A549 (cell line): ENCODE measurements around the gene ACSF3. TPM values are rescaled to one million over a fixed set of nuclear protein-coding genes. Genes with fewer than 3 reads are reported as not detected.
A peak's percentile ranks its signal among the peaks of the same experiment; 100 is the strongest.

ENCODE experiments used
- ATAC-seq, 2 experiments: fragments of 200-7000 bp in 1 of 2; fragments of >200 bp in 1 of 2; cut with Nextera tagmentation in 1 of 2; cut with Tn5 transposase in 1 of 2; 3 replicates each; pipeline versions ENCODE4 v1.8.0 to v1.9.1; 2018 to 2020; ENCODE audit warnings: mild to moderate bottlenecking in 1 of 2, moderate library complexity in 1 of 2
- CTCF ChIA-PET: fragments of 300-600 bp; sonication (Branson Sonifier 250); formaldehyde crosslinking; extraction: SDS; loops from one replicate; lab custom pipeline; 2021; ENCODE audit warnings: antibody characterized with exemption, inconsistent platforms; lab: Yijun Ruan, JAX
- POLR2A ChIA-PET: fragments of 350-600 bp; formaldehyde crosslinking; extraction: SDS; loops from one replicate; lab custom pipeline; 2021; ENCODE audit warnings: antibody characterized with exemption, inconsistent platforms; lab: Yijun Ruan, JAX
- DNase-seq, 2 experiments: peaks; one replicate each; pipeline versions ENCODE4 v3.0.0 to v3.0.0-alpha.2; 2011 to 2016; ENCODE audit warnings: low read depth in 1 of 2, low spot score in 1 of 2
- FAIRE-seq: peaks from 2 replicates; lab custom pipeline; 2011; peaks lifted over from hg19 to GRCh38; lab: Jason Lieb, UNC
- H3K27ac ChIP-seq, 2 experiments: fragments of >200 bp; sonication (Bioruptor Twin); formaldehyde crosslinking; 3 replicates each; pipeline ENCODE4 v1.5.1; 2016 to 2017
- H3K4me1 ChIP-seq: fragments of >200 bp; sonication (Bioruptor Twin); formaldehyde crosslinking; 3 replicates; pipeline ENCODE4 v1.6.1; 2016
- H3K4me2 ChIP-seq: fragments of >200 bp; sonication (Bioruptor Twin); formaldehyde crosslinking; 3 replicates; pipeline ENCODE4 v1.6.1; 2016
- H3K4me3 ChIP-seq: fragments of >200 bp; sonication (Bioruptor Twin); formaldehyde crosslinking; 3 replicates; pipeline ENCODE4 v1.5.1; 2016
- H3K9me3 ChIP-seq: fragments of >200 bp; sonication (Bioruptor Twin); formaldehyde crosslinking; 3 replicates; pipeline ENCODE4 v1.6.1; 2016
- BHLHE40 ChIP-seq: IDR thresholded peaks from 2 replicates; pipeline ENCODE4 v1.6.1; 2012; ENCODE audit warnings: low read depth, low read length, inconsistent platforms
- CEBPB ChIP-seq, 2 experiments: fragments of >200 bp in 1 of 2; sonication (Bioruptor Twin) in 1 of 2; formaldehyde crosslinking in 1 of 2; IDR thresholded peaks; 2 replicates each; pipeline ENCODE4 v1.6.1; 2012 to 2016
- CHD4 ChIP-seq: fragments of 200-600 bp; sonication (generic); IDR thresholded peaks from 2 replicates; pipeline ENCODE4 v1.6.1; 2016; ENCODE audit warnings: antibody characterized with exemption, mild to moderate bottlenecking, borderline replicate concordance
- EHF ChIP-seq: fragments of 250-450 bp; sonication (Bioruptor Pico); IDR thresholded peaks from 2 replicates; pipeline ENCODE4 v1.5.0; 2020; ENCODE audit warnings: mild to moderate bottlenecking
- HEYL ChIP-seq: fragments of 250-450 bp; sonication (Bioruptor Pico); IDR thresholded peaks from 2 replicates; pipeline ENCODE4 v1.8.0; 2021; ENCODE audit warnings: mild to moderate bottlenecking, moderate library complexity
- JUN ChIP-seq, 2 experiments: fragments of >200 bp; sonication (Bioruptor Twin); formaldehyde crosslinking; IDR thresholded peaks; 2 replicates in 1 of 2; 3 replicates in 1 of 2; pipeline ENCODE4 v1.6.1; 2016 to 2017
- MAFK ChIP-seq: fragments of 450-650 bp; IDR thresholded peaks from 2 replicates; pipeline ENCODE4 v1.6.1; 2014; ENCODE audit not compliant: partially characterized antibody
- MAZ ChIP-seq: fragments of 150-350 bp; IDR thresholded peaks from 2 replicates; pipeline ENCODE4 v1.6.1; 2014; ENCODE audit warnings: antibody characterized with exemption, low read depth, low read length, borderline replicate concordance
- NFE2L2 ChIP-seq: fragments of 150-350 bp; conservative IDR thresholded peaks from 2 replicates; pipeline ENCODE4 v1.6.1; 2014; ENCODE audit warnings: low read length
- NPAS2 ChIP-seq: fragments of 250-450 bp; sonication (Bioruptor Pico); IDR thresholded peaks from 2 replicates; pipeline ENCODE4 v1.8.0; 2022; ENCODE audit warnings: mild to moderate bottlenecking, moderate library complexity, borderline replicate concordance
- NR3C1 ChIP-seq: fragments of >200 bp; sonication (Bioruptor Twin); formaldehyde crosslinking; IDR thresholded peaks from 3 replicates; pipeline ENCODE4 v1.6.1; 2017
- PHF8 ChIP-seq: fragments of 200-600 bp; sonication (generic); IDR thresholded peaks from 2 replicates; pipeline ENCODE4 v1.6.1; 2016; ENCODE audit warnings: low read depth, mild to moderate bottlenecking, antibody characterized with exemption, moderate library complexity, borderline replicate concordance
- RAD21 ChIP-seq, 2 experiments: fragments of >200 bp in 1 of 2; sonication (Bioruptor Twin) in 1 of 2; formaldehyde crosslinking in 1 of 2; IDR thresholded peaks in 1 of 2; conservative IDR thresholded peaks in 1 of 2; 2 replicates in 1 of 2; 3 replicates in 1 of 2; pipeline ENCODE4 v1.6.1; 2012 to 2018; ENCODE audit warnings: inconsistent platforms in 1 of 2
- RARB ChIP-seq: fragments of 250-450 bp; sonication (Bioruptor Pico); IDR thresholded peaks from 2 replicates; pipeline ENCODE4 v1.8.0; 2021; ENCODE audit warnings: mild to moderate bottlenecking, moderate library complexity
- SMC3 ChIP-seq: fragments of >200 bp; sonication (Bioruptor Twin); formaldehyde crosslinking; IDR thresholded peaks from 3 replicates; pipeline ENCODE4 v1.6.1; 2018; ENCODE audit warnings: inconsistent platforms
- SREBF2 ChIP-seq: fragments of 450-650 bp; IDR thresholded peaks from 2 replicates; pipeline ENCODE4 v1.6.1; 2014; ENCODE audit warnings: mild to moderate bottlenecking, moderate library complexity
- TFCP2L1 ChIP-seq: fragments of 250-450 bp; sonication (Bioruptor Pico); IDR thresholded peaks from 2 replicates; pipeline ENCODE4 v1.5.0; 2021; ENCODE audit warnings: mild to moderate bottlenecking
- WGBS: methylation state at CpG from one replicate; pipeline ENCODE4 v1.1.6; 2017; ENCODE audit errors: missing lambda C conversion rate; 5-methylcytosine and 5-hydroxymethylcytosine counted together
- polyA plus RNA-seq, 4 experiments: library from polyadenylated mRNA; depleted of rRNA in 3 of 4; stranded (reverse); fragments of >200 nt; fragmentation: RNase III in 1 of 4; extraction: RNeasy Plus Mini Kit Qiagen cat#74134 plus additional on column Dnase treatment in 1 of 4; gene quantifications; 2 replicates in 3 of 4; 3 replicates in 1 of 4; pipeline ENCODE4 v1.2.3, GENCODE V29; 2011 to 2017
- TF ChIP-seq, protein P1 (sequence below): fragments of 200-600 bp; sonication (generic); IDR thresholded peaks from 2 replicates; pipeline ENCODE4 v1.6.1; 2016; ENCODE audit warnings: antibody characterized with exemption, mild to moderate bottlenecking, moderate library complexity
- TF ChIP-seq, protein P2 (sequence below): fragments of >200 bp; sonication (Bioruptor Twin); formaldehyde crosslinking; IDR thresholded peaks from 2 replicates; pipeline ENCODE4 v1.6.1; 2016
- TF ChIP-seq, protein P3 (sequence below): IDR thresholded peaks from 2 replicates; pipeline ENCODE4 v1.6.1; 2012; ENCODE audit warnings: low read depth, borderline replicate concordance
- TF ChIP-seq, protein P4 (sequence below): fragments of 250-450 bp; sonication (Bioruptor Pico); IDR thresholded peaks from 2 replicates; pipeline ENCODE4 v1.5.0; 2021; ENCODE audit warnings: mild to moderate bottlenecking, moderate library complexity, borderline replicate concordance

ACSF3 gene
- polyA plus RNA-seq, 2 of the 4 experiments (the other 2 are of a cell fraction), result 9.8 to 13.1 TPM

DNA sequence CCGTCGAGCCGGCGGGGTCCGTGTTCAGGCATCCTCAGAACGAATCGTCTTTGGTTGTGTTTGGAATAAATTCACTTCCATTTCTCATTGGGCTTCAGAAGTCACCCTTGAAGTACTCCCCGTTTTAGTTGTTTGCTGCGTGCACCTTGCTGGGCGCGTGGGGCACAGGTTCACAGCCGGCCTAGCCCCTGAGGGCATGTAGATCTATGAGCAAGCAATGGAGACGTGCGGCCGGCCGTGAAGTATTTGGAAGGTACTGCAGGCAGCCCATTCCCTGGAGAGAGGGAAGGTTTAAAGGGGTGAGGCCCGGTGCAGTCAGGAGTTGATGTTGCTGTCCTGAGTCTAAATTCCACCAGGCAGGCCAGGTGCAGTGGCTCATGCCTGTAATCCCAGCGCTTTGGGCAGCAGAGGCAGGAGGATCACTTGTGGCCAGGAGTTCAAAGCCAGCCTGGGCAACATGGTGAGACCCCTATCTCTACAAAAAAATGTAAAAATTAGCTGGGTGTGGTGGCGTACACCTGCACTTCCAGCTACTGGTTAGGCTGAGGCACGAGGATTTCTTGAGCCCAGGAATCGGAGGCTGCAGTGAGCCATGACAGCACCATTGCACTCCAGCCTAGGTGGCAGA lies 714 bp downstream of the ACSF3 start:
- POLR2A ChIA-PET, result interaction anchor here (0.6 to 1.0 kb wide), 4 partner anchors 10 to 283 kb away, joined by 3 to 4 read pairs (median 3); partner anchors contain the start of gene APRT
- Histone ChIP-seq H3K27ac (peak overlapping the region; percentile 87 to 98), H3K4me3 (peak overlapping the region; percentile 89), H3K9me3 (no peaks in the 10 kb centered on the region), H3K4me2 (peak overlapping the region; percentile 83), H3K4me1 (peaks cover 10% of the 10 kb centered on the region; the same call in 2 of the 3 replicates)
- 0 out of 2 replicates have a peak, but pooled peaks have one; percentile 15 for TF ChIP-seq PHF8
- TF ChIP-seq TFCP2L1, result no peak
- no peak for TF ChIP-seq HEYL (CRISPR knock-in tag)
- DNase-seq (peak in 1 of 2 experiments; percentile 31), ATAC-seq (peak in 1 of 2 experiments; percentile 16; a peak in 3 of 6 replicates), FAIRE-seq (no peak)
- CTCF ChIA-PET, result interaction anchor here (0.9 to 1.3 kb wide), 4 partner anchors 11 to 236 kb away, joined by 3 read pairs; no protein-coding TSS in a partner anchor
- 11% methylated on average over 21 of the region's 21 CpGs for WGBS

DNA sequence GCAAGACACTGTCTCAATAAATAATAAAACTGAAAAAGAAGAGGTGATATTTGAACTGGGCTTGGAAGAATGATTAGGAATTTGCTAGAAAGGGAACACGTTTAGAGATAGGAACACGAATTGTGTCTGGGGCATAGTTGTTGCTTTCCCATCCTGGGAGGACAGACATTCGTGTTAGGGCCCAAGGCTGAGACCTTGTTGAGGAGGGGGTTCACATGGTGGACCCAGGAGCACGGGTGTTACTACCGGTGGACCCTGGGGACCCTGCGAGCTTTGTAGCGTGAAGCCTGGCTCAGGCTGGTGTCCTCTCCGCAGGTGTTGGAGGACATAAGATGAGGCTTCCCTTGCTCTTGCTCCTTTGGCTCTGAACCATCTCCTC lies 1.2 kb downstream of the ACSF3 start:
- FAIRE-seq (no peak), DNase-seq (no peak), ATAC-seq (no peak)
- TF ChIP-seq CHD4 (no peak), JUN (IDR thresholded peaks at IDR 0.05) (no peak), NR3C1 (no peak), RAD21 (conservative IDR thresholded peaks at IDR 0.05 in 1 of 2, IDR thresholded peaks at IDR 0.05 in 1 of 2) (no peak), SMC3 (no peak), MAFK (no peak), TFCP2L1 (no peak), SREBF2 (no peak), BHLHE40 (no peak), EHF (CRISPR knock-in tag) (no peak), HEYL (CRISPR knock-in tag) (no peak), CEBPB (IDR thresholded peaks at IDR 0.05) (no peak), RARB (CRISPR knock-in tag) (no peak), MAZ (no peak), NFE2L2 (no peak), NPAS2 (no peak)
- TF ChIP-seq, protein P1, sequence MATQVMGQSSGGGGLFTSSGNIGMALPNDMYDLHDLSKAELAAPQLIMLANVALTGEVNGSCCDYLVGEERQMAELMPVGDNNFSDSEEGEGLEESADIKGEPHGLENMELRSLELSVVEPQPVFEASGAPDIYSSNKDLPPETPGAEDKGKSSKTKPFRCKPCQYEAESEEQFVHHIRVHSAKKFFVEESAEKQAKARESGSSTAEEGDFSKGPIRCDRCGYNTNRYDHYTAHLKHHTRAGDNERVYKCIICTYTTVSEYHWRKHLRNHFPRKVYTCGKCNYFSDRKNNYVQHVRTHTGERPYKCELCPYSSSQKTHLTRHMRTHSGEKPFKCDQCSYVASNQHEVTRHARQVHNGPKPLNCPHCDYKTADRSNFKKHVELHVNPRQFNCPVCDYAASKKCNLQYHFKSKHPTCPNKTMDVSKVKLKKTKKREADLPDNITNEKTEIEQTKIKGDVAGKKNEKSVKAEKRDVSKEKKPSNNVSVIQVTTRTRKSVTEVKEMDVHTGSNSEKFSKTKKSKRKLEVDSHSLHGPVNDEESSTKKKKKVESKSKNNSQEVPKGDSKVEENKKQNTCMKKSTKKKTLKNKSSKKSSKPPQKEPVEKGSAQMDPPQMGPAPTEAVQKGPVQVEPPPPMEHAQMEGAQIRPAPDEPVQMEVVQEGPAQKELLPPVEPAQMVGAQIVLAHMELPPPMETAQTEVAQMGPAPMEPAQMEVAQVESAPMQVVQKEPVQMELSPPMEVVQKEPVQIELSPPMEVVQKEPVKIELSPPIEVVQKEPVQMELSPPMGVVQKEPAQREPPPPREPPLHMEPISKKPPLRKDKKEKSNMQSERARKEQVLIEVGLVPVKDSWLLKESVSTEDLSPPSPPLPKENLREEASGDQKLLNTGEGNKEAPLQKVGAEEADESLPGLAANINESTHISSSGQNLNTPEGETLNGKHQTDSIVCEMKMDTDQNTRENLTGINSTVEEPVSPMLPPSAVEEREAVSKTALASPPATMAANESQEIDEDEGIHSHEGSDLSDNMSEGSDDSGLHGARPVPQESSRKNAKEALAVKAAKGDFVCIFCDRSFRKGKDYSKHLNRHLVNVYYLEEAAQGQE, result no peak
- TF ChIP-seq, protein P2, sequence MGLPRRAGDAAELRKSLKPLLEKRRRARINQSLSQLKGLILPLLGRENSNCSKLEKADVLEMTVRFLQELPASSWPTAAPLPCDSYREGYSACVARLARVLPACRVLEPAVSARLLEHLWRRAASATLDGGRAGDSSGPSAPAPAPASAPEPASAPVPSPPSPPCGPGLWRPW, result no peak
- TF ChIP-seq, protein P3, sequence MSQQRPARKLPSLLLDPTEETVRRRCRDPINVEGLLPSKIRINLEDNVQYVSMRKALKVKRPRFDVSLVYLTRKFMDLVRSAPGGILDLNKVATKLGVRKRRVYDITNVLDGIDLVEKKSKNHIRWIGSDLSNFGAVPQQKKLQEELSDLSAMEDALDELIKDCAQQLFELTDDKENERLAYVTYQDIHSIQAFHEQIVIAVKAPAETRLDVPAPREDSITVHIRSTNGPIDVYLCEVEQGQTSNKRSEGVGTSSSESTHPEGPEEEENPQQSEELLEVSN, result no peak
- TF ChIP-seq, protein P4, sequence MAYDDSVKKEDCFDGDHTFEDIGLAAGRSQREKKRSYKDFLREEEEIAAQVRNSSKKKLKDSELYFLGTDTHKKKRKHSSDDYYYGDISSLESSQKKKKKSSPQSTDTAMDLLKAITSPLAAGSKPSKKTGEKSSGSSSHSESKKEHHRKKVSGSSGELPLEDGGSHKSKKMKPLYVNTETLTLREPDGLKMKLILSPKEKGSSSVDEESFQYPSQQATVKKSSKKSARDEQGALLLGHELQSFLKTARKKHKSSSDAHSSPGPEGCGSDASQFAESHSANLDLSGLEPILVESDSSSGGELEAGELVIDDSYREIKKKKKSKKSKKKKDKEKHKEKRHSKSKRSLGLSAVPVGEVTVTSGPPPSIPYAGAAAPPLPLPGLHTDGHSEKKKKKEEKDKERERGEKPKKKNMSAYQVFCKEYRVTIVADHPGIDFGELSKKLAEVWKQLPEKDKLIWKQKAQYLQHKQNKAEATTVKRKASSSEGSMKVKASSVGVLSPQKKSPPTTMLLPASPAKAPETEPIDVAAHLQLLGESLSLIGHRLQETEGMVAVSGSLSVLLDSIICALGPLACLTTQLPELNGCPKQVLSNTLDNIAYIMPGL, result no peak
- H3K9me3 ChIP-seq, result no peaks in the 10 kb centered on the region
- WGBS, result 81% methylated on average over 8 of the region's 8 CpGs
- no peak overlapping the region; a peak in 1 of 6 replicates for H3K27ac ChIP-seq
- peak overlapping the region; percentile 83 for H3K4me2 ChIP-seq
- ChIA-PET POLR2A (no interaction called here), CTCF (no interaction called here)
- peaks cover 10% of the 10 kb centered on the region; the same call in 2 of the 3 replicates for H3K4me1 ChIP-seq
- H3K4me3 ChIP-seq, result peak overlapping the region; percentile 89
